NCI-H446 (cell line): ENCODE data around the gene SCAMP4.

ENCODE experiments used
- DNase-seq, 2 experiments: peaks; one replicate each; lab custom pipeline; 2025; lab: John Stamatoyannopoulos, UW

The SCAMP4 gene

DNA sequence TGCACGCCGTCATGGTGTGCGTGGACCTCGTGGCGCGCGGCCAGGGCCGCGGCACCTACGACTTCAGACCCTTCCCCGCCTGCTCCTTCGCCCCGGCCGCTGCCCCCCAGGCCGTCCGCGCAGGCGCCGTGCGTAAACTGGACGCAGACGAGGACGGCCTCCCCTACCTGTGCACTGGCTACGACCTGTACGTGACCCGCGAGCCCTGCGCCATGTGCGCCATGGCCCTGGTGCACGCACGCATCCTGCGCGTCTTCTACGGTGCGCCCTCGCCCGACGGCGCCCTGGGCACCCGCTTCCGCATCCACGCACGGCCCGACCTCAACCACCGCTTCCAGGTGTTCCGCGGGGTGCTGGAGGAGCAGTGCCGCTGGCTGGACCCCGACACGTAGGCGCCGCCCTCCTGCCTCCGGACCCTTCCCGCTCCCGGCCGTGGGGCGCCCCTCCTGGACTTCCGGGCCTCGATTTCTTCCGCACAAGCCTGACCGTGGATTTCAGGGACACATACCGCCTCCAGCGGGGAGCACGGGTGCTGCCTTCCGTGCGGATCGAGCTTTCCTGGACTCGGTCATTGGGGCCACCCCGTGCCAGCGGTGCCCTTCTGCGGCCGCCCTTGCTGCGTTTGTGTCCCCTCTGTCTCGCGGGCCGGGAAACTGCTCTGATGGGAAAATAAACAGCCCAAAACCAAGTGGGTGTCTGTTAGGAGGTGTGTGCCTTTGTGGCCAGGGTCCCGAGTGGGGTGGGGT, 7.7 kb downstream of the SCAMP4 start:
- DNase-seq = no peak

DNA sequence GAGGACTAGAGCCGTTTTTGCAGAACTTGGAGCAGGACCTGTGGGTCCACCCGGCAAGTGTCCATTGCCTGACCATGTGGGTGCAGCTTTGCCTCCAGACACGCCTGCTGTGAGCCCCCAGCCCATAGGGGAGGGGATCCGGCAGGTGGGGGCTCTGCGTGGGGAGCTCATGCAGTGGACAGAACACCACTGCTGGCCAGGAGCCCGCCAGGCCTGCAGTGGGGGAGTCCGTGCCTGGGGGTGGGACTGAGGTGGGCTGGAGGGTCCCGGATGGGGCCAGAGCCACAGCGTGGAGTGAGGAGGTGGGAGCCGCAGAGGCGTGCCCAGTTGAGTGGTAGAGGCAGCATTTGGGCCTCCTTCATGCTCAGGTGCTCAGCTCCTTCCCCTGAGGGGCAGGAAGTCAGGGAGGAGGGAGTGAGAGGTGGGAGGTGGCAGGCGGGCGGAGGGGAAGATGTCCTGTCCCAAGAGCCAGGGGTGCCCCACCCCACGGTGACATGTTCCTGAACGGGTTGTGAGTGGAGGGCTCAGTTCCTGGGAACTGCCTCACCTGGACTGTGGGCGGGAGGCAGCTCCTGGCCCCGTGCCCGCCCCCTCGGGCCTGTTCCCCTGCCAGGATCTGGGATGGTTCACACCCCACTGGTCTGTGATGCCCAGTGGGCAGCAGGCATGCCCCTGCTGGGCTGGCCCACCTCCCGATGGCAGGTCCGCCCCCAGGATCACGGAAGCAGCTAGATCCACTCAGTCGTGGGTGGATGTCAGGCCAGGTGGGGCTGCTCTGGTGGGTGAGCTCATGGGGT, 8.8 kb downstream of the SCAMP4 start:
- no peak for DNase-seq

DNA sequence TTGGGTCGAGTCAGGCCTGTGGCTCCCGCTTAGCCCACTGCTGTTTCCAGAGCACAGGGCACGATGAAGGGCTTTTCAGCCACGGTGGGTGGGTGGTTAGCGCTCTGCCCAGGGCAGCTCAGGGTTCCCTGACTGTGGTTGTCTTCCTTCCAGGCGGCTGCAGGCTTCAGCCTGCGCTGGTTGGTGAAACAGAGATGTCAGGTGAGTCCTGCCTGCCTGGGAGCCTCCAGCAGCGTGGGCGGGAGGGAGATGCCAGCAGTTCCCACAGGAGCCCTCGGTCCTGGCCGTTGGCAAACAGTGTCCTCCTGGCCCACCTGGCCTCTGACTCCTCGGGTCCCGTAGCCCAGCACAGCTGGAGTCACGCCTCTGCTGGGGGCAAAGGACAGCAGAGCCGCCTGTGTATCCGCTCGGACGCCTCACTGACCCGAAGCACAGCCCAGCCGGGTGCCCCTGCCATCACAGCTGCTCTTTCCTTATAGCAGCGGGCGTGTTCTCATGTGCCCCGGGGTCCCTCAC, 9.7 kb downstream of the SCAMP4 start:
- DNase-seq = no peak

DNA sequence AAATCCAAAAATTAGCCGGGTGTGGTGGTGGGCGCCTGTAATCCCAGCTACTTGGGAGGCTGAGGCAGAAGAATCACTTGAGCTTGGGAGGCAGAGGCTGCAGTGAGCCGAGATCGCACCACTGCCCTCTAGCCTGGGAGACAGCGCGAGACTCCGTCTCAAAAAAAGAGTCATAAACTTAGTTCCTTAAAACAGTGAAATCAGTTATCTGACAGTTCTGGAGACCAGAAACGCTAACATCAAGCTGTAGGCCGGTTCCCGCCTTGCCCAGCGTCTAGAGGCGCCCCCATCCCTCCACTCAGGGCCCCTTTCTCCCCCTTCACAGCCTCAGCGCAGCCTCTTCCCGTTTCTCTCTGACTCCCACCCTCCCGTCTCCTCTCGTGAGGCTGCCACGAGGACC, 11.9 kb downstream of the SCAMP4 start:
- no peak for DNase-seq

GRCh38 chr19:1917926-1918325, 12.7 kb downstream of the SCAMP4 start:
- DNase-seq = no peak

- no peak for DNase-seq
Observed at GRCh38 chr19:1918975-1919374, 13.8 kb downstream of the SCAMP4 start.

DNA sequence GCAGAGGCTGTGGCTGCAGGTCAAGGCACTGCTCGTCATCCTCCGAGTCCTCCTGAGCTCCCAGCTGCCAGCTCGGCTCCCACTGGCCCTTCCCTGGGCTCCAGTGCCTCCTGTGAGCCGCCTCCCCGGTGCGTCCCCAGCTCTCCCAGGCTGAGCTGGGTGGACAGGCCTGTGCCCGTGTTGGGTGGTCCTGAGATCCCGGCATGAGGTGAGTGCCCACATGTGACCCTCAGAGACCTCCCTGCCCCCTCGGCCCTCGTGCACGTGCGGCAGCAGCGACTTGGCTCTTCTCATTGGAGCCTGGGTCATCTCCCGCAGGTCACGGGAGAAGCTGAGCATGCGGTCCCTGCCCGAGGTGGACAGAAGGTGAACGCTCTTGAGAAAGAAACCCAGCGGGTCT, 15.4 kb downstream of the SCAMP4 start:
- no peak for DNase-seq

DNA sequence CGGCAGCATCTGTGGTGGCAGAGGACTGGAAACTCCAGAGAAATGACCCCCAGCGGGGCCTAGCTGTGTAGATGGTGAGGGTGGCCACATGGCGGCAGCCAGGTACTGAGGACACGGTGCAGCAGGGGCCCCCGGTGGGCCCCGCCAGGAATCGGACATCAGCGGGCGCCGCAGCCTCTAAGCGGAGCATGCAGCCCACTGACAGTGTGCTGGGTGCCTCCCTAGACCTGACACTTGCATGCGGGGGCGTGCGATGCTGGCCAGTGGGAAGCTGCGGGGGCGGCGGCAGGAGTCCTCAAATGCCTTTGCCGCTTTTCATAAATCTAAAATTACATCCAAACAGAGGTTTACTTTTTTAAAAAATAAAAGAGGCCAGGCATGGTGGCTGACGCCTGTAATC, 16.1 kb downstream of the SCAMP4 start:
- DNase-seq = no peak

DNA sequence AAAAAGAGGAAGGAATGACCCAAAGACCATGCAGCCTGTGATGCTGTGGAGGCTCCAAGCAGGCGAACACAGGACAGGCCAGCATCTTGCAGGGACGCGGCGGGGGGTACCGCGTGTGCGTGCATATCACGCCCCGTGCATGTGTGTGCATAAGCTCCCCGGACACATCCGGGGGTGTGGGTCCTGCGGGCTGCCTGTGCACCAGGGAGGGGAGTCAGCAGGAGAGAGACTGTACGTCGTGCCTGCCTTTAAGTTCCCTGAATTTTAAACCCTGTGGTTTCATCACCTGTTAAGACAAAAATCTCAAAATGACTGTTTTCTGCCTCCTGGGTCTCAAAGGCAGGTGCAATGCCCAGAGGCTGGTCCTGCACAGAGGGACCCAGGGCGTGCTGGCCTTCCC, 16.6 kb downstream of the SCAMP4 start:
- no peak for DNase-seq

DNA sequence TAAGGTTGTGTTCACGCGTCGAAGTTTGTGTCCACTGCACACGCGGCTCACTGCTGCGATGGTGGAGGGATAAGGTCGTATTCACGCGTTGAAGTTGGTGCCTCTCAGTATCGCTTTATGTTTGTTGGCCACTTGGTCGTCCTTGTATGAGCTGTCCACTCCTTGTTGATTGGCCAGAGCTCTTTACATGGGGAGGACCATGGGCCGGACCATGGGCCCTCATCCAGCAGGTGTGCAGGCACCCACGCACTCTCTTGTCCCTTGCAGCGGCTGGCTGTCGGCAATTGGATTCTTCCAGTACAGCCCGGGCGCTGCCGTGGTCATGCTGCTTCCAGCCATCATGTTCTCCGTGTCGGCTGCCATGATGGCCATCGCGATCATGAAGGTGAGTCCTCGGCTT, 17.6 kb downstream of the SCAMP4 start:
- no peak for DNase-seq

- DNase-seq = no peak
Observed at GRCh38 chr19:1923319-1923718, 18.1 kb downstream of the SCAMP4 start.

- no peak for DNase-seq
Observed at GRCh38 chr19:1924320-1924961, 19.2 kb downstream of the SCAMP4 start.

GRCh38 chr19:1925544-1925943, 20.3 kb downstream of the SCAMP4 start:
- DNase-seq = no peak

DNA sequence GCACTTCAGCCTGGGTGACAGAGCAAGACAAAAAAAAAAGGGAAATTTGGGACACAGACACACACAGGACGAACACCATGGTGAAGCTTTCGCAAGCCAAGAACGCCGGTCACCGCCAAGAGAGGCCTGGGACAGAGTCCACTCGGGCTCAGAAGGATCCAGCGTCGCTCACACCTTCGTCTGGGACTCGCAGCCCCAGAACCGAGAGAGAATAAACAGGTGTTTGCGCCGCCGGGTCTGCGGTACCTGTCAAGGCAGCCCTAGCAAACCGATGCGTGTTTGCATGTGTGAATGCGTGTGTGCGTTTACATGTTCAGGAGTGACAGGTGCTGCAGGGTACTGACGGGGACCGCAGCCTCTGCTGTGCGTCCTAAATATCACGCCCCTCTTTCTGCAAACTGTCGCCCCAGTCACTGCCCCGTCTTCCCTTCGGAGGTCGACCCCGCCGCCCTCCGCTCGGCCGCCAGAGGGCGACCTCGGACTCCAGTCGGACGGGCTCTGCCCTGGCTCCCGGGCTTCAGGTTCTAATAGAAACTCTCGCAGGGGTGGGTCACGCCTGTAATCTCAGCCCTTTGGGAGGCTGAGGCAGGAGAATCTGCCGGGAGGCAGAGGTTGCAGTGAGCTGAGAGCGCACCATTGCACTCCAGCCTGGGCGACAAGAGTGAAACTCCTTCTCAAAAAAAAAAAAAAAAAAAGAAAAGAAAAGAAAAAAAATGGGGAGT, 24.0 kb downstream of the SCAMP4 start:
- peak; percentile 56 to 88 for DNase-seq

DNA sequence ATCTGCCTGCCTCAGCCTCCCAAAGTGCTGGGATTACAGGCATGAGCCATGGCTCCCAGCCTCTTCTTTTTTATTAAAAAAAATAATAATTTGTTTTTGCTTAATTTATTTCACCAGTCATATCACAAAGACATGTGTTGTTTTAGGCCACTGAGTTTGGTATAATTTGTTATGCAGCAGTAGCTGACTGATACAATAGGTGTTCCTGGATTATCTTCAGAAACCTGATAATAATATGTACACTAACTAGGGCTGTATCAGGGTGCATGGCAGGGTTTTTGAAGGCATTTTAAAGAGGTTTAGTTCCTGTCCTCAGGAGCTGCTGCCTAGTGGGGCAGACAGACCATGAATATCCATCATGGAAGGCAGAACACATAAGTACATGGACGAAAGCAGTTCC, 26.2 kb downstream of the SCAMP4 start:
- DNase-seq = no peak

DNA sequence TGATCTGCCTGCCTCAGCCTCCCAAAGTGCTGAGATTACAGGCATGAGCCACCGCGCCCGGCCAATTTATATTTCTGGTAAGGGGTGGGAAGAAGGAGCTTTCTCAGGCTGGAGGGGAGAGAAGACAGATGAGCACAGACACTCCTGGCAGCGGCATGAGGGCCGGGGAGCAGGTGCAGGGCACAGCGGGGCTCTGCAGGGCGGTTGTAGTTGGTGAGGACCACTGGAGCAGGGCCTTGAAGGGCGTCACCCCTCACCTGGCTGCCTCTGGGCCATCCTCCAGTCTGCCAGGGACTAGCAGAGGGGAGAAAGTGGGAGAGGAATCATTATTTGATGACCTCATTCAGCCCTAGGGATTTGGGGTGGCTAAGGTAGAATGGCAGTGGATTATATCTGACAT, 27.2 kb downstream of the SCAMP4 start:
- no peak for DNase-seq

DNA sequence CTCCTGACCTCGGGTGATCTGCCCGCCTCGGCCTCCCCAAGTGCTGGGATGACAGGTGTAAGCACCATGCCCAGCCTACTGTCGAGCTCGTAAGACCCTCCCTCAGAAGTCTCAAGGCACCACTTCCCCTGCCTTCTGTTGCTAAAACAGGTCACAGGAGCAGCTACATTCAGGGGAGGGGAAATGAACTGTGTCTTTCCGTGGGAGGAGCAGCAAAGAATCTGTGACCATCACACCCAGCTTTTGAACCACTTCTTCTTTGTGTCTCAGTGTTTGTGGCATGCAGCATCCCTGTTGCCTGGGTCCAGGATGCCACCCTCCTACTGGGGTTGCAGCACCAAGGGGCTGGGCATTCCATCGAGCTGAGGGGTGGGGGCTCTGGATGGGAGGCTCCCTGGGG, 28.0 kb downstream of the SCAMP4 start:
- DNase-seq = no peak

GRCh38 chr19:1933942-1934341, 28.7 kb downstream of the SCAMP4 start:
- no peak for DNase-seq

DNA sequence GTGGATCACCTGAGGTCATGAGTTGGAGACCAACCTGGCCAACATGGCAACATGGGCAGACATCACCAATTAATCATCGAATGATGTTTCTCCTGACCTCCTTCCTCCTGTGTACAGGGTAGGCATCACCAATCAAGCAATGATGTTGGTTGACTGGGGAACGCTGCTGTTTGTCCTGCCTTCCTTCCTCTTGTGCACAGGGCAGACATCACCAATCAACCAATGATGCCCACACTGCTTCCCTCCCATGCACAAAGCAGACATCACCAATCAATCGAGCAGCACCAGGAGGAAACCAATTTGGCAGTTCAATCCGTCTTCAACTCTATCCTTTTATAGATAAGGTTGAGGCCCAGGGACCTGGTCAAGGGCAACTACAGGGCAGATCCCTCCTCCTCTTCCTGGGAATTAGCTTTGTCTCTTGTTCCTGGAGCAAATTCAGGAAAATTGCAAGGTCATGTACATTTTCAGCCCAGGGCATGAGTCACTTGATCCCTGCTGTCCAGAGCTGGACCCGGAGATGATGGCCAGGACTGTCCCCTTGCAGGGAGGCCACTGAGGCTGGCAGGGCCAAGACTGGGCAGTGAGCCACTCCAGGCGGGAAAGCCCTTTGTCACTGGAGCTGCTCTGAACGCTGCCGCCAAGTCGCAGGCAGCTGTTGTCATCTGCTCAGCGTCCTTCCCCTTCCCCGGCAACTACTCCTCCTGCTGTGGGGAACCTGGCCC, 30.4 kb downstream of the SCAMP4 start:
- DNase-seq = peak in 1 of 2 experiments; percentile 24

DNA sequence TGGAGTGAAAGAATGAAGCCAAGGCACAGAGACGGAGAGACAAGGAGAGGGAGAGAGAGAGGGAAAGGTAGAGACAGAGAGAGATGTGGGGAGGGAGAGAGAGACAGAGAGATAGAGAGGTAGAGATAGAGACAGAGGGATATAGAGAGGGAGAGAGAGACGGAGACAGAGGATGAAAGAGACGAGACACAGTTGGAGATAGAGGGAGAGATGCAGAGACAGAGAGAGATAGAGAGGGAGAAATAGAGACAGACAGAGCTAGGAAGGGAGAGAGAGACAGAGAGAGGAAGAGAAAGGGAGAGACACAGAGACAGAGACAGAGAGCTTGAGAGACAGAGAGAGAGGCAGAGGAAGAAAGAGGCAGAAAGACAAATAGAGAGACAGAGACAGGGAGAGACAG, 31.2 kb downstream of the SCAMP4 start:
- no peak for DNase-seq

GRCh38 chr19:1936916-1937610, 31.9 kb downstream of the SCAMP4 start:
- DNase-seq = no peak
